ENCODE results near the gene OR1E2. TPM values are rescaled to one million over a fixed set of nuclear protein-coding genes. Genes with fewer than 3 reads are reported as not detected.

OR1E2 gene, protein sequence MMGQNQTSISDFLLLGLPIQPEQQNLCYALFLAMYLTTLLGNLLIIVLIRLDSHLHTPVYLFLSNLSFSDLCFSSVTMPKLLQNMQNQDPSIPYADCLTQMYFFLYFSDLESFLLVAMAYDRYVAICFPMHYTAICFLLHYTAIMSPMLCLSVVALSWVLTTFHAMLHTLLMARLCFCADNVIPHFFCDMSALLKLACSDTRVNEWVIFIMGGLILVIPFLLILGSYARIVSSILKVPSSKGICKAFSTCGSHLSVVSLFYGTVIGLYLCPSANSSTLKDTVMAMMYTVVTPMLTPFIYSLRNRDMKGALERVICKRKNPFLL
- total RNA-seq (not detected), polyA plus RNA-seq (not detected)

DNA sequence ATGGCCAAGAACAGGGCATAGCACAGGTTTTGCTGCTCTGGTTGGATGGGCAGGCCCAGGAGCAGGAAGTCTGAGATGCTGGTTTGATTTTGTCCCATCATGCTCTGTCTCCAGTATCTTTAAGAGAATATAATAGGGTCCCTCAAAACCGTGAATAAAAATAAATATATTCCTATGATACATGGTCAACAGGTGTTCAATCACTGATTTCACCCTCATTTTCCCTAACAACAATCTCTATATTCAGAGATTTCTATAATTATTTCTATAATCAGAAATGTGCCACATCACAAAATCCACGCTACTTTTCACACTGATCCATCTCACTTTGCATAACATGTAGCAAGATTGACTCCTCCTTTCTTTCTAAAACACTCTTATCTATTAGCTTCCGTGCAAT, at the start of gene OR1E2:
TSS of gene OR1E2 (minus strand) at position 101 of the 400 bp plus-strand sequence. CDS start at position 101, 0 bp downstream.
- no peaks in the 10 kb centered on the region for H3K4me1 ChIP-seq
- H3K27ac ChIP-seq, result no peak within 1 kb of the TSS
- intact Hi-C loops (cut with DNase I), result no loop called here
- H3K4me3 ChIP-seq, result no peak within 1 kb of the TSS
- H3K27me3 ChIP-seq, result peaks cover 0 to 6% (median 0%) of the 10 kb centered on the region in 3 donors
- WGBS, 2 donors, result 78 to 80% methylated on average over 3 of the region's 3 CpGs
- H3K36me3 ChIP-seq, result no peaks in the 10 kb centered on the region
- peaks cover 0 to 3% (median 0%) of the 10 kb centered on the region in 4 donors for H3K9me3 ChIP-seq
- no peak for DNase-seq
- TF ChIP-seq POLR2AphosphoS5 (IDR thresholded peaks at IDR 0.05) (no peak), POLR2A (IDR thresholded peaks at IDR 0.05) (no peak), EP300 (IDR thresholded peaks at IDR 0.05) (no peak)
- TF ChIP-seq, protein P1, sequence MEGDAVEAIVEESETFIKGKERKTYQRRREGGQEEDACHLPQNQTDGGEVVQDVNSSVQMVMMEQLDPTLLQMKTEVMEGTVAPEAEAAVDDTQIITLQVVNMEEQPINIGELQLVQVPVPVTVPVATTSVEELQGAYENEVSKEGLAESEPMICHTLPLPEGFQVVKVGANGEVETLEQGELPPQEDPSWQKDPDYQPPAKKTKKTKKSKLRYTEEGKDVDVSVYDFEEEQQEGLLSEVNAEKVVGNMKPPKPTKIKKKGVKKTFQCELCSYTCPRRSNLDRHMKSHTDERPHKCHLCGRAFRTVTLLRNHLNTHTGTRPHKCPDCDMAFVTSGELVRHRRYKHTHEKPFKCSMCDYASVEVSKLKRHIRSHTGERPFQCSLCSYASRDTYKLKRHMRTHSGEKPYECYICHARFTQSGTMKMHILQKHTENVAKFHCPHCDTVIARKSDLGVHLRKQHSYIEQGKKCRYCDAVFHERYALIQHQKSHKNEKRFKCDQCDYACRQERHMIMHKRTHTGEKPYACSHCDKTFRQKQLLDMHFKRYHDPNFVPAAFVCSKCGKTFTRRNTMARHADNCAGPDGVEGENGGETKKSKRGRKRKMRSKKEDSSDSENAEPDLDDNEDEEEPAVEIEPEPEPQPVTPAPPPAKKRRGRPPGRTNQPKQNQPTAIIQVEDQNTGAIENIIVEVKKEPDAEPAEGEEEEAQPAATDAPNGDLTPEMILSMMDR (IDR thresholded peaks at IDR 0.05), result no peak

DNA sequence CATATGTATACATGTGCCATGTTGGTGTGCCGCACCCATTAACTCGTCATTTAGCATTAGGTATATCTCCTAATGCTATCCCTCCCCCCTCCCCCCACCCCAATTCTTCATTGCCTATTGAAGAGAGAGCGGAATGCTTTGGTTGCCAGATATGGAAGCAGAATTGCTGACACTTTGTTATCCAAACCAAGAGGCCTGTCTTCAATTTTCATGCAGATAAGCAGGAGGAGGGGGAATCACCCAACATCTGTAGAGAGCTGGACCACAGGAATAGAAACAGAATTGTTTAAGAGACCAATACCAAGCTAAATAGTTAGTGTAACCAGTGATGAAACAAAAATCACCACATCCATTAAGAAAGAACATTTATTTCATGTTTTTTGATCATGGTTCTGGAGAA, 49.2 kb upstream of the OR1E2 start:
- H3K27ac ChIP-seq, result no peak overlapping the region
- no peak overlapping the region for H3K4me3 ChIP-seq
- intact Hi-C loops (cut with DNase I), result no loop called here
- H3K4me1 ChIP-seq, result no peaks in the 10 kb centered on the region
- no peak for DNase-seq
- no peaks in the 10 kb centered on the region for H3K27me3 ChIP-seq
- WGBS, 2 donors, result 81 to 83% methylated on average over 3 of the region's 3 CpGs
- H3K36me3 ChIP-seq, result no peaks in the 10 kb centered on the region
- H3K9me3 ChIP-seq, result no peaks in the 10 kb centered on the region
- TF ChIP-seq POLR2A (IDR thresholded peaks at IDR 0.05), result no peak
- no peak for TF ChIP-seq POLR2AphosphoS5 (IDR thresholded peaks at IDR 0.05)
- no peak for TF ChIP-seq EP300 (IDR thresholded peaks at IDR 0.05)
- TF ChIP-seq, protein P1 (IDR thresholded peaks at IDR 0.05), result no peak

DNA sequence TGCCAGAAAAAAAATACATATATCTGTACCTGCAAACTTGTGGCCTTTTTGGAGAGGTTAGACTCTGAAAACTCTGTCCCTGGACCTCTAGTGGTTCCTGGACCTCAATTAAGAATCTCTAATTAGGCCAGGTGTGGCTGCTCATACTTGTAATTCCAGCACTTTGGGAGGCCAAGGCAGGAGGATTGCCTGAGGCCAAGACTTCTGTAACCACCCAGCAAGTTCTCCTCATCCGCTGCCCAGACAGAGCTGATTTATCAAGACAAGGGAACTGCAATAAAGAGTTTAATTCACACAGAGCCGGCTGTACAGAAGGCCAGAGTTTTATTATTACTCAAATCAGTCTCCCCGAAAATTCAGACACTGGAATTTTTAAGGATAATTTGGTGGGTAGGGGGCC, 46.3 kb upstream of the OR1E2 start:
- WGBS, 2 donors, result 77 to 90% methylated on average over 3 of the region's 3 CpGs
- no peak for DNase-seq

DNA sequence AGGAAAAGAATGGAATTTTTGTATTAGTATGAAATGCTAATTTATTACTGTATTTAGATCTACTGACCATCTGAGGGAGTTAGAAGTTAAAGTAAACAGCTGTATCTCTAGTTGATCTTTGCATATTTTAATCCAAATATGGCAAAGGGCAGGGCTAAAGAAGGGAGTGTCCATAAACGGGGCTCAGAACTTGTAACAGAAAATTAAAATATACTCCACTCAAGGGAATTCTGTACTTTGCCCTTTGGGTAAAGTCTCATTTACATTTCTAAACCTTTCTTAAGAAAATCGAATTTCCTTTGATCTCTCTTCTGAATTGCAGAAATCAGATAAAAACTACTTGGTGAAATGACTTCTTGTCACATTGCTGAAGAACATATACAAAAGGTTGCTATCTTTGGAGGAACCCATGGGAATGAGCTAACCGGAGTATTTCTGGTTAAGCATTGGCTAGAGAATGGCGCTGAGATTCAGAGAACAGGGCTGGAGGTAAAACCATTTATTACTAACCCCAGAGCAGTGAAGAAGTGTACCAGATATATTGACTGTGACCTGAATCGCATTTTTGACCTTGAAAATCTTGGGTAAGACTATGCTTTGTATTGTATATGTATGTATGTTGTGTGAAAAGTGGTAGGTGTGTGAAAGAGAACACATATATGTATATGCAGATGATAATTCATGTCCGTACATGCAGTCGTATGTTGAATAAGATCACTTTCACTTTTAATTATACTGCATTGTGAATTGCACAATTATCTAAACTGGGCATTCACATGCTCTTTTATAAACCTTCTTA, 42.4 kb upstream of the OR1E2 start, which contains the start of gene ASPA:
TSS of gene ASPA (plus strand) at position 186 of the 799 bp plus-strand sequence. CDS start at position 349, 163 bp downstream.
- no peaks in the 10 kb centered on the region for H3K4me1 ChIP-seq
- H3K4me3 ChIP-seq, result peak within 1 kb of the TSS; percentile 19 to 35 (median 28)
- TF ChIP-seq POLR2A (IDR thresholded peaks at IDR 0.05) (no peak), EP300 (IDR thresholded peaks at IDR 0.05) (no peak)
- TF ChIP-seq, protein P1 (IDR thresholded peaks at IDR 0.05), result no peak
- no peak for DNase-seq
- H3K36me3 ChIP-seq, result no peaks in the 10 kb centered on the region
- 7 to 43% methylated on average over 7 of the region's 7 CpGs for WGBS, 2 donors
- peak within 1 kb of the TSS; percentile 43 to 61 (median 53) for H3K27ac ChIP-seq
- H3K9me3 ChIP-seq, result no peaks in the 10 kb centered on the region
- intact Hi-C loops (cut with DNase I), result loop anchor here (10.0 kb wide), 1 partner anchor 59 kb away; no protein-coding TSS in a partner anchor
- H3K27me3 ChIP-seq, result no peaks in the 10 kb centered on the region

More for the DNA sequence above, 46.3 kb upstream of the OR1E2 start:
- Histone ChIP-seq H3K9me3 (no peaks in the 10 kb centered on the region), H3K27me3 (no peaks in the 10 kb centered on the region), H3K27ac (no peak overlapping the region), H3K36me3 (no peaks in the 10 kb centered on the region), H3K4me3 (no peak overlapping the region), H3K4me1 (no peaks in the 10 kb centered on the region)
- intact Hi-C loops (cut with DNase I), result loop anchor here (10.0 kb wide), 1 partner anchor 55 kb away; no protein-coding TSS in a partner anchor
- TF ChIP-seq, protein P1 (IDR thresholded peaks at IDR 0.05), result no peak
- TF ChIP-seq POLR2AphosphoS5 (IDR thresholded peaks at IDR 0.05), result no peak
- no peak for TF ChIP-seq EP300 (IDR thresholded peaks at IDR 0.05)
- no peak for TF ChIP-seq POLR2A (IDR thresholded peaks at IDR 0.05)
